HG02981 (cell line): ENCODE measurements around the gene SAFB2.

Experiments
- ATAC-seq: cut with Tn5 transposase; IDR thresholded peaks from one replicate; pipeline ENCODE4 v1.9.1; 2021; ENCODE audit warnings: mild to moderate bottlenecking, moderate library complexity; ENCODE audit not compliant: unreplicated experiment

The SAFB2 gene

GRCh38 chr19:5635427-5635826 is 12.9 kb upstream of the SAFB2 start:
- no peak for ATAC-seq

GRCh38 chr19:5632657-5633056 is 10.1 kb upstream of the SAFB2 start:
- ATAC-seq, result no peak

- ATAC-seq, result no peak
Measured at GRCh38 chr19:5632241-5632612, 9.7 kb upstream of the SAFB2 start.

GRCh38 chr19:5631567-5632240 is 9.1 kb upstream of the SAFB2 start:
- ATAC-seq, result no peak

GRCh38 chr19:5628919-5629481 is 6.4 kb upstream of the SAFB2 start:
- ATAC-seq, result no peak

- no peak for ATAC-seq
Measured at GRCh38 chr19:5628461-5628860, 5.9 kb upstream of the SAFB2 start.

- ATAC-seq, result no peak
Measured at GRCh38 chr19:5627395-5627904, 4.9 kb upstream of the SAFB2 start.

- ATAC-seq, result no peak
Measured at GRCh38 chr19:5625641-5626040, 3.1 kb upstream of the SAFB2 start.

GRCh38 chr19:5624741-5625278 is 2.2 kb upstream of the SAFB2 start:
- ATAC-seq, result no peak

- no peak for ATAC-seq
Measured at GRCh38 chr19:5624018-5624663, 1.6 kb upstream of the SAFB2 start.

- peak; percentile 5 for ATAC-seq
Measured at GRCh38 chr19:5623397-5624017, 931 bp upstream of the SAFB2 start.

- ATAC-seq, result no peak
Measured at GRCh38 chr19:5621945-5622464, 571 bp downstream of the SAFB2 start.

GRCh38 chr19:5621311-5621944 is 1.1 kb downstream of the SAFB2 start:
- ATAC-seq, result no peak

- ATAC-seq, result no peak
Measured at GRCh38 chr19:5619946-5620345, 2.6 kb downstream of the SAFB2 start.

- no peak for ATAC-seq
Measured at GRCh38 chr19:5618591-5618990, 4.0 kb downstream of the SAFB2 start.

GRCh38 chr19:5617080-5617479 is 5.5 kb downstream of the SAFB2 start:
- ATAC-seq, result no peak

- ATAC-seq, result no peak
Measured at GRCh38 chr19:5615756-5616327, 6.7 kb downstream of the SAFB2 start.

GRCh38 chr19:5612891-5613865 is 9.4 kb downstream of the SAFB2 start:
- ATAC-seq, result no peak

GRCh38 chr19:5609881-5610448 is 12.6 kb downstream of the SAFB2 start:
- ATAC-seq, result no peak
